Hematopoietic multipotent progenitor cell treated with erythropoietin and hydrocortisone succinate and interleukin-3 and kit ligand, for 8 days (in vitro differentiated cells): Measurements from ENCODE around the gene MATN1.
"Not testable (repeated sequence)": the region's sequence is repeated elsewhere in the genome, so short reads cannot be mapped to it uniquely, and the experiment has no call there.

ENCODE experiments used
- DNase-seq: peaks from one replicate; pipeline ENCODE4 v3.0.0-alpha.2; 2015

MATN1 gene

DNA sequence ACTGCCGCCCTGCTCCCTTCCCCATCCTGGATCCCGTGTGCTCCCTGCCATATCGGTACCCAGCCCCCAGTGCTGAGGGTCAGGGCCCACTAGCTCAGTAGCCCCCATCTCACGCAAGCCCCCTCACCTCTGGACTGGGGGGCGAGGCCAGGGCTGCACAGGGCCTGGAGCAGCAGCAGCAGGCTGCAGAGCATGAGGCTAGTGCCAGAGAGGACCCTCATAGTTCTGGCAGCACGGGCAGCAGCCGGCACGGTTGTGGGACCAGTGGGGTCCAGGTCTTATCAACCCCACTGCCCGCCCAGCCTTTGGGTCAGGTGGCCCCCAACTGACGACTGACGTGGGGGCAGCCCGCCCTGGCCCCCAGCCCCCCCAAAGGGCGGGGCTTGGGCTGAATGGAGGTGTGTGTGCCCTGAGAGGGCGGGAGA lies at the start of gene MATN1:
Gene MATN1, minus strand, starts transcription at position 255 of the 425 bp plus-strand sequence. Its CDS starts 34 bp downstream, at position 221.
- DNase-seq = no peak

DNA sequence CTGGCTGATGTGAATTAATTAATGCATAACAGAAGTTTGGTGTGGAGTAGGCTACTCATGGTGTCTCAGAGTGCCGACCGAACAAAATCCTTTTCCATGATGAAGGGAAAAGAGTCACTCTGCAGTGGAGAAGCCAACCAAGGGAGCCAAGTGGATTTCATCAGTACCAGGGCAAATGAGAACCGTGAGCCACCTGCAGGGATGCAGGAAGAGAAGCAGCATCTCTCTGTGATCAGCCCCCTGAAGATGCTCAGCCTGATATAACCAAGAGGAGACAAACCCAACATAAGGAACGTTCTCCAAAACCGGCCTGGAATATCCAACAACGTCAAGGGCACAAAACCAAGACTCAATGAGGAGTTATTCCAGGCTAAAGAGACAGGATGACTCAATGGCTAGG lies 47.6 kb upstream of the MATN1 start:
- DNase-seq = no peak

DNA sequence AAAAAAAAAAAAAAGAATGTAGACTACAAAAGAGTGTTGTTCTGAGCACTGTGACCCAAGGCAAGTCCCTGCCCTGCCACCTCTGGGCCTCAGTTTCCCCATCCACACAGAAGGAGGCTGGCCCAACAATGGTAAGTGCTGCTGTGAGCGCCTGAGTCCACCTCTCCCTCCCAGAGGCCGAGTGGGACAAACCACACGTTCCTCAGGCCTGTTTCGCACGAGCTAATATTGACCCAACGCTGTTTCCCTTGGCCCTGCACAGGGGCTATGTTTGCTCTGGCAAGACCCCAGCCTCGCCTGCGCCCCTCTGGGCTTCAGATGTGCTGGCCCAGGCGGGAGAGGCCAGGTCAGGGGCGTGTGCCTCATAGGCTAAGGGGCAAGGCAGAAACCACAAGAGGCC lies 46.8 kb upstream of the MATN1 start:
- no peak for DNase-seq

GRCh38 chr1:30768830-30769718 lies 45.7 kb upstream of the MATN1 start:
- peak; percentile 99 for DNase-seq

DNA sequence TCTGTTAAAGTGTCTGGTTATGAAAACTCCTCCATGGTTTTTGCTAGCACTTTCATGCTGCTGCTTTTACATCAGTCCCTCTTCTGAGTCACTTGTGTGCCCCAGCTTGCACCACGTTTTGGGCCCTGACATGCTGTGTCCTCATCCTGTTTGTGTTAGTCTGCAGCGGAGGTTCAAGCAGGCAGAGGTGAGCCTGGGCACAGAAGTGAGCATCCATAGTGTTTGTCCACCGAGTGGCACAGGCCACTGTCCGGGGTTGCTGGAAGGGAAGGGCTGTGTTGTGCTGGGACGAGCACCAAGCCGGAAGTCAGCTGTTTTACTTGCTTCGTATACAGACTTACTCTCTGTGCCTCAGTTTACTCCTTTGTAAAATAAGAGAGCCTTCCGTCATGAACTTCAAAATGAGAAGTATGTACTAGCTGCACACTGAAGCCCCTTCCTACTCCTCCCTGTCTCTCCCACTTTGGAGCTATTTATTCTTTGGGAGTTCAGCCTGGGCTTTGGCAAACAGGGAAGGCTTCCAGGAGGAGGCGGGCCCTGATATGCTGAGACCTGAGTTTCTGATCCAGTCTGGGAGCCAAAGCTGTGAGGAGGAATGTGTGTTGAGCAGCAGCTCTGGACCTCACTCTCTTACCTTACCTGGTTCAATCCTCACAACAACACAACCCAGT lies 44.9 kb upstream of the MATN1 start:
- peak; percentile 62 for DNase-seq

GRCh38 chr1:30766948-30767347 lies 43.6 kb upstream of the MATN1 start:
- DNase-seq = not testable (repeated sequence)

GRCh38 chr1:30765556-30766434 lies 42.4 kb upstream of the MATN1 start:
- peak; percentile 81 for DNase-seq

DNA sequence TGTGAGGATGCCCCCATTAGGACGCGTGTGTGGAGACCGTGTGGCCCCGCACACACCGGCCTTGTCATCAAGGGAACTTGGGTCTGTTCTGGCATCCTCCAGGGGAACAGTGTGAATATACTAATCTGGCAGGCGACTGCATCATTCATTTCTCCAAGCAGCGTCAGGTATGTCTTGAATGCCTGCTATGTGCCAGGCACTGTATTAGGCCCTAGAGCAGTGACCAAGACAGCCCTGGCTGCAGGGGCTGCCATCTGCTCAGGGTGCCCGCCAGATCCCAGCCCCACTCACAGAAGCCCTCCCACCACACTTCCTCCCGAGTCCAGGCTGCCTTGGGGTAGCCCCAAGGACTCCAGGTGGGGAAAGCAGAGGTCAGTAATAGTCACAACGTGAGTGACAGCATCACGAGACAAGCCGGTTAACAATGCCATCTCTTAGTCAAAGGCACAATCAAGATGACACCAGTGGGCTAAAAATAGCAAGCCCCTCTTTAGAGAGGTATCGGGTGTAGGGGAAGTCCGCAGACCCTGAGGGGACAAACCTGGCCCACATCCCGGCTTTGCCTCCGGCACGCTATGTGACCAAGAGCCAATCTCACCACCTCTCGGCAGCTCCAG lies 41.7 kb upstream of the MATN1 start:
- no peak for DNase-seq

- no peak for DNase-seq
These were observed 41.0 kb upstream of the MATN1 start for GRCh38 chr1:30764396-30764795.

- DNase-seq = no peak
These were observed 40.4 kb upstream of the MATN1 start for GRCh38 chr1:30763651-30764248.

DNA sequence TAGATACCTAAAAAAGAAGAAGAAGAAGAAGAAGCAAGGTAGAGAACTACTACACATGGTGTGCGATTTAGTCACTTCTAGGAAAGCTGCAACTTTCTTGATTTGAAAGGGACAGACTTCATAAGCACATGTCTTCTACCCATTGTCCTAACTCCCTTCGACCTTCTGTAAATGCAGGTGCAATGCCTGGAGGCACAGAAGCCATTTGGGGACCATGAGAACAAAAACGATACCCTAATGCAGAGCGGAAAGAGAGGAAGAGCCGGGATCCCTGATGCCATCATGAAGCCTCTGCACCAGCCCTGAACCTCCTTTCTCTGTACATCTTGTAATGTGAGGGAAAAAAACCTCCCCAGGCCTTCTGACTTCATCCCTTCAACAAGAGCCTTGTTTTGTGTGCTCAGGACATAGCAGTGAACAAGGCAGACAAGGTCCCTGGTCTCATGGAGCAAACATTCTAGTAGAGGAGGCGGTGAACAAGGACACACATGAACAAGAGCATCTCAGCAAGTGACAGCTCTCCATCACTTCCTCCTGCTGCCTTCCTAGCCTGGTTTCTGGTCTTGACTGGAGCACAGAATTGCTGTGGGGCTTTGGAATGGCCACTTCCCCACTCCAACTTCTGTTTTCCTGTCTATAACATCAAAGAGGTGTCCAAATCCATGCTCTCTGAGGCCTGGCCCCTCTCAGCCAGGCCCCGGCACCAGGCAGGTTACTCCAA lies 39.7 kb upstream of the MATN1 start:
- no peak for DNase-seq

- no peak for DNase-seq
These were observed 39.0 kb upstream of the MATN1 start for GRCh38 chr1:30762152-30762929.

DNA sequence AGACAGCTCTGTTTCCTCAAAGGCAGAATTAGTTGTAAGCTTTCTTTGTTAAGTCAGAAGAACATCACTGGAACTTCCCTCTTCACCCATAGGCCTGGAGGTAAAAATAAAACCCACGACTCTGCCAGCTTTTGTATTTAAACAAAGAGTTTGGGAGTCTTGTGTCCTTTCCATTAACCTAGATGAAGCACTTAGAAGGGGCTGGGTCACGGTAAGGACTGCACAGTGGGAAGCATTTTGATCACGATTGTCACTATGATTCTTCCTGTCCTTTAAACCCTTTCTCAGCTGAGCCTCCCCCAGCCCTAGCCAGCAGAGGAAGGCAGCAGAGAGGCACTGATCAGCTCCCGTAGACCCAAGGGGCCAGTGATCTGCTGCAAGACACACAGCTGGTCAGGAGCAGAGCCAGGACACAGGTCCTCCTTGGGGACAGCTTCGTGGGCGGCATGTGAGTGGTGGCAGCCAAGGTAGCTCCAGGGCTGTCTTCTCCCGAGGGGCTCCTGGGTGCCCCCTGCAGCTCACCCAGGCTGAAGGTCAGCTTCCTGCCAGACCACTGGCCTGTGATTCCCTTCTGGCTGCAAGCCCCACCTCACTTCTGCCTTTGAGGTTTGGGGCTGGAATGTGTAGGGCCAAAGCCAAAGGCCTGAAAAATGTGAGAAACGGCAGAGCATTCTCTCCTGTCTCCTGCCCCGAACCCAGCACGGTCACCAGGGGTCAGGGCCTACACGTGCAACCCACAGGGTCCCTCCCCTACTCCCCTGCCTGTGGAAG lies 38.2 kb upstream of the MATN1 start:
- peak; percentile 45 for DNase-seq

GRCh38 chr1:30760596-30761324 lies 37.4 kb upstream of the MATN1 start:
- DNase-seq = peak; percentile 64

DNA sequence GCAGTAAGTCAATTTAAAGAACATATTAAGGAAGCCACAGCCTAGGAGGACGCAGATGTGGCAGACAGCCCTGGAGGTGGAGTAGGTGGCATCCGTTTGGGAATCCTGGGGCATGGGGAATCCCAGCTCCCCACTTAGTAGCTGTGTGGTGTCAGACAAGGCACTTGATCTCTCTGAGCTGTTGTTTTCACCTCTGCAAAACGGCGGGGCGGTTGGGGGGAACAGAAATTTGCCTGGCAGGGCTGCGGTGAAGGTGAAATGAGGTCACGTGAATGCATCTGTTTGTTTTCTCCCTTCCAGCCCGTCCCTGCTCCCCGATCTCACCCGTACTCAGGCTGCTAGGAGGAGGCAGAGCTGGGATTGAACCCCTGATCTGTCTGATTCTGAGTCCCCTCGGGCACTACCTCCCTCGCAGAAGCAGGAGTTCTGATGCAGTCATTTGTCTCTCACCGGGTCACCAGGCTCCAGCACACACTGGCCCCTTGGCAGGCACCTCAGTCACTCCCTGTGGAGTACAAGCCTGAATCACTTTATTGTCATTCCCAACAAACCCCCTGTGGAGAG lies 36.4 kb upstream of the MATN1 start:
- no peak for DNase-seq

DNA sequence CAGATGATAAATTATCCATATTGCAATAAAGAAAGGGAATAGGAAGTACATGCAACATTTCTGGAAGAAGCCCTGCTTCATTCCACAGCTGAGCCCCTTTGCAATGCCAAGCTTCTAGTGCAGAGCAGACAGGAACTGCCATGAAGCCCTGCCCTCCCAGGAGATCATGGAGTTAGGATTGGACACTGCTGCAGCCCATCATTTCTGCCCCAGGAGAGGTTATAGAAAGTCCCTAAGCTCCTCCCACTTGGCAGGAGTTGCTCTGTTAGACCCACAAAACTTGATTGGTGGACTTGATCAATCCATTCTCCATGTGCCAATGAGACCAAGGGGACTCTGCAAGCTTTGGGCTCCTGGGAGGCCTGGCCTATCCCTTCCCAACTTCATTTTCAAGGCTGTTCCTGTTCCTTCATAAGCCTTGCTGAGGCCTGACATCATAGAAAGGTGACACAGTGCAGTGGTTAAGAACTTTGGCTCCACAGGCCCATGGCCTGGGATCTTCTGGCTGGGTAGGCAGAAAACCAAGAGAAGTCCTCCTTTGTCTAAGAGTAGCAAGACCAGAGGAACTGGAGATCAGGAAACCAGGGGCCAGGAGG lies 35.5 kb upstream of the MATN1 start:
- DNase-seq = peak; percentile 94

GRCh38 chr1:30758121-30758688 lies 34.8 kb upstream of the MATN1 start:
- DNase-seq = no peak
